Naive thymus-derived CD8-positive, alpha-beta T cell (primary cell): ENCODE results near the gene DDX17. TPM values are rescaled to one million over a fixed set of nuclear protein-coding genes. Genes with fewer than 3 reads are reported as not detected.

Experiments used
- ATAC-seq, 2 donors: fragments of 150-1000 bp; cut with Tn5 transposase in 1 of 2; sonication (Bioruptor Pico), chemical (Tn5 transposase) in 1 of 2; 1 replicate in 1 of 2; 2 replicates in 1 of 2; pipeline ENCODE4 v1.10.0; 2021; ENCODE audit warnings: mild to moderate bottlenecking in 2 of 2, moderate library complexity in 2 of 2
- POLR2A ChIA-PET: fragments of 350-600 bp; sonication (Branson Sonifier 250); formaldehyde crosslinking; loops from one replicate; lab custom pipeline; 2021; ENCODE audit warnings: antibody characterized with exemption; lab: Charles Lee
- DNase-seq, 10 donors: peaks; one replicate each; pipeline versions ENCODE4 v3.0.0 to v3.0.0-alpha.2; 2020 to 2022
- H3K27ac Mint-ChIP-seq, 10 donors: one replicate each; pipeline ENCODE4 v1.8.0; 2020 to 2022; ENCODE audit warnings: mild to moderate bottlenecking in 10 of 10, mixed read lengths in 10 of 10, moderate library complexity in 4 of 10, inconsistent platforms in 1 of 10
- H3K27me3 Mint-ChIP-seq, 5 donors: one replicate each; pipeline ENCODE4 v1.8.0; 2021 to 2022; ENCODE audit warnings: mixed read lengths in 5 of 5
- H3K36me3 Mint-ChIP-seq, 3 donors: one replicate each; pipeline ENCODE4 v1.8.0; 2020 to 2022; ENCODE audit warnings: mixed read lengths in 3 of 3, mild to moderate bottlenecking in 2 of 3, inconsistent platforms in 1 of 3
- H3K4me1 Mint-ChIP-seq, 4 donors: one replicate each; pipeline ENCODE4 v1.8.0; 2021 to 2022; ENCODE audit warnings: mixed read lengths in 4 of 4
- H3K4me3 Mint-ChIP-seq, 10 donors: one replicate each; pipeline ENCODE4 v1.8.0; 2020 to 2022; ENCODE audit warnings: mild to moderate bottlenecking in 10 of 10, mixed read lengths in 10 of 10, moderate library complexity in 6 of 10, inconsistent platforms in 1 of 10
- H3K9me3 Mint-ChIP-seq, 9 donors: one replicate each; pipeline ENCODE4 v1.8.0; 2020 to 2022; ENCODE audit warnings: mixed read lengths in 9 of 9, mild to moderate bottlenecking in 3 of 9, inconsistent platforms in 1 of 9, moderate library complexity in 1 of 9
- polyA plus RNA-seq, 3 donors: library from polyadenylated mRNA; unstranded; fragments of 300-500 nt; fragmentation: Illumina TruSeq; gene quantifications; one replicate each; pipeline ENCODE4 v1.2.3, GENCODE V29; 2021
- total RNA-seq, 8 experiments: library from RNA in 2 of 8; stranded (reverse) in 2 of 8; gene quantifications; one replicate each; pipeline ENCODE4 v1.2.3 and lab custom pipeline; 2021 to 2026

DDX17 gene
- total and polyA plus RNA-seq, 5 experiments from 2014 or later = 27.3 to 1,044 (median 38.7) TPM

GRCh38 chr22:38452373-38453065 is 53.6 kb downstream of the DDX17 start:
- Mint-ChIP-seq H3K27ac (no peak overlapping the region), H3K4me1 (peaks cover 11 to 19% (median 12%) of the 10 kb centered on the region in 4 donors), H3K4me3 (peak overlapping the region in 2 of 10 donors; percentile 34 to 49), H3K9me3 (peaks cover 0 to 3% (median 0%) of the 10 kb centered on the region in 9 donors), H3K36me3 (peaks cover 0 to 11% (median 0%) of the 10 kb centered on the region in 3 donors), H3K27me3 (peaks cover 35 to 75% (median 38%) of the 10 kb centered on the region in 5 donors)
- no peak for DNase-seq
- POLR2A ChIA-PET = interaction anchor here (0.6 kb wide), 1 partner anchor 62 kb away, joined by 8 read pairs; no protein-coding TSS in a partner anchor
- ATAC-seq = no peak

DNA sequence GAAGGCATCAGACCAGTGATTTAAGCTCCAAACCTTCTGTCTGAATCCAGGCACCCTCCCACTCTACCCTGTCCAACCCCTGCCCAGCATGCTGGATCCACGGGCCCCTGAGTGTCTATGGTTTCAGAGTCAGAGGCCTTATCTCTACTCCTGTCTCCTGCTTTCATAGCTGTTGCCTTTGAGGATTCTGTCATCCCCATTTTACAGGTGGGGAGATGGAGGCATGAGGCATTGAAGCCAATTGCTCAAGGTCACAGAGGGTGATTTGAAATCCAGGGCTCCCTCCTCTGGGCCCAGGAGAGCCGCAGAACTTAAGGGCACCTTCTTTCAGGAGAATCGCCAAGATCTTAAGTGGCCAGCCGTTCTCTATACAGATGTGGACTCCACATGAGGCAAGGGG is 54.2 kb downstream of the DDX17 start:
- H3K27ac Mint-ChIP-seq = no peak overlapping the region
- H3K36me3 Mint-ChIP-seq = peaks cover 0 to 10% (median 0%) of the 10 kb centered on the region in 3 donors
- H3K4me1 Mint-ChIP-seq = peaks cover 8 to 16% (median 10%) of the 10 kb centered on the region in 4 donors
- H3K4me3 Mint-ChIP-seq = no peak overlapping the region
- peaks cover 28 to 69% (median 31%) of the 10 kb centered on the region in 5 donors for H3K27me3 Mint-ChIP-seq
- ATAC-seq = no peak
- no peak for DNase-seq
- POLR2A ChIA-PET = no interaction called here
- peaks cover 0 to 1% (median 0%) of the 10 kb centered on the region in 9 donors for H3K9me3 Mint-ChIP-seq

- Mint-ChIP-seq H3K27ac (no peak overlapping the region), H3K4me1 (peaks cover 5 to 11% (median 7%) of the 10 kb centered on the region in 4 donors), H3K9me3 (no peaks in the 10 kb centered on the region), H3K4me3 (no peak overlapping the region), H3K36me3 (peaks cover 0 to 5% (median 0%) of the 10 kb centered on the region in 3 donors), H3K27me3 (peaks cover 24 to 64% (median 27%) of the 10 kb centered on the region in 5 donors)
- POLR2A ChIA-PET = no interaction called here
- ATAC-seq = no peak
- DNase-seq = peak in 1 of 10 donors; percentile 57
Observed at GRCh38 chr22:38451404-38451803, 54.7 kb downstream of the DDX17 start.

DNA sequence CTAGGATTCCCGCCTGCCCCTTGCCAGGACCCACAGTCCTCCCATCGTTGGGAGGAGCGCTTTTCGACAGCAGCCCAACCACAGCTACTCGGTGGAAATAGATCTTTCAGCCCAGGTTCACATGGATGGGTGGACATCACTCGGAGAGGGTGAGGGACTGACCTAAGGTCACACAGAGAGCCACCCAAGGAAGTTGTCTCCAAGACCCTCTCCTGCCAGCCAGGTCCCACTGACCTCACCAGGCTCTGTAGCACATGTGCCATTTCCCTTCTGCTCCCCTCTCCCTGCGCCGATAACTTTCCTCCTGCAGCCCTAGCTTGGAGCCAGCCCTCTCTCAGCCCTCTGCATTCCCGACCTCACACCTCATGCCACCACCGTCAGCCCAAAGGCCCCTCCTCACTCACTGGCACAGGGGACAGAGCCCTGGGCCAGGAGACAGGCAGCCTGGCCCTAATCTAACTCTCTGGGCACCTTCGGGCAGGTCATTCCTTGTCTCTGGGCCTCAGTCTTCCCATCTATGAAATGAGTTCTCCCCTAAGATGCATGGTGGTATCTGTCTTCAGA is 55.8 kb downstream of the DDX17 start:
- ATAC-seq (no peak), DNase-seq (peak in 1 of 10 donors; percentile 43)
- H3K27me3 Mint-ChIP-seq = peaks cover 22 to 60% (median 28%) of the 10 kb centered on the region in 5 donors
- POLR2A ChIA-PET = no interaction called here
- H3K4me3 Mint-ChIP-seq = no peak overlapping the region
- peaks cover 0 to 3% (median 0%) of the 10 kb centered on the region in 3 donors for H3K36me3 Mint-ChIP-seq
- no peak overlapping the region for H3K27ac Mint-ChIP-seq
- H3K4me1 Mint-ChIP-seq = peaks cover 4 to 9% (median 6%) of the 10 kb centered on the region in 4 donors
- no peaks in the 10 kb centered on the region for H3K9me3 Mint-ChIP-seq

GRCh38 chr22:38449776-38450175 is 56.3 kb downstream of the DDX17 start:
- no peak overlapping the region for H3K27ac Mint-ChIP-seq
- H3K27me3 Mint-ChIP-seq = peaks cover 22 to 60% (median 28%) of the 10 kb centered on the region in 5 donors
- H3K4me1 Mint-ChIP-seq = peaks cover 4 to 9% (median 6%) of the 10 kb centered on the region in 4 donors
- no peaks in the 10 kb centered on the region for H3K9me3 Mint-ChIP-seq
- no peak for ATAC-seq
- H3K4me3 Mint-ChIP-seq = no peak overlapping the region
- peaks cover 0 to 3% (median 0%) of the 10 kb centered on the region in 3 donors for H3K36me3 Mint-ChIP-seq
- POLR2A ChIA-PET = no interaction called here
- DNase-seq = no peak

GRCh38 chr22:38448945-38449745 is 57.0 kb downstream of the DDX17 start:
- Mint-ChIP-seq H3K27ac (peak overlapping the region in 1 of 10 donors; percentile 30), H3K9me3 (no peaks in the 10 kb centered on the region), H3K4me3 (no peak overlapping the region), H3K36me3 (no peaks in the 10 kb centered on the region), H3K4me1 (peaks cover 0 to 4% (median 2%) of the 10 kb centered on the region in 4 donors), H3K27me3 (peaks cover 18 to 54% (median 24%) of the 10 kb centered on the region in 5 donors)
- POLR2A ChIA-PET = no interaction called here
- ATAC-seq (no peak), DNase-seq (peak in 1 of 10 donors; percentile 49)

DNA sequence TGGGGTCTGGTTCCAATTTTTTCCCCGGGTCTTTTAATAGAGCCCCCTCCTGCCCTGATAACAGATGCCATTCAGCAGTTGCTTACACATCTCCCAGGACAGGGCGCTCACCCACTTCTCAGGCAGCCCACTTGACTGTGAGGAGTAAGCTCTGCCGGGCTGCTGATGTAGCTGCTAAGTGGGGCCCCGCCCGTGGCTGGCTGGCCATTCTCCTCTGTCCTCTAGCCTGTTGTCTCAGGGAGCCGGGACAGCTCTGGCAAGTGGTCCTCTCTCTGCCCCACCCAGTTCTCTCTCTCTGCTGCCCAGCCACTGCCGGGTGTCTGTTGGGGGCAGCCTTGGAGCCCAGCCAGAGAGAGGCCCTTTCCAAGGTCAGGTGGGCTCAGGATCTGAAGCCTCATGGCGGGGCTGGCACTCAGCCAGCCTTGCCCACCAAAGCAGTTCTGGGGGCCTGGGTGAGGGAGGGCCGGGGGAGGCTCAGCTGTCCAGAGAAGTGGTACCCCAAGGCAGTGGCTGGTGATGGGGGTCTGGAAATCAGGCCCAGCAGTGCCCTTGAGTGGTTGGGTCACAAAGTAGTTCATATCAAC is 60.0 kb downstream of the DDX17 start:
- Mint-ChIP-seq H3K27ac (no peak overlapping the region), H3K4me1 (peaks cover 0 to 4% (median 0%) of the 10 kb centered on the region in 4 donors), H3K9me3 (no peaks in the 10 kb centered on the region), H3K36me3 (no peaks in the 10 kb centered on the region), H3K27me3 (peaks cover 7 to 24% (median 11%) of the 10 kb centered on the region in 5 donors), H3K4me3 (no peak overlapping the region)
- no peak for ATAC-seq
- POLR2A ChIA-PET = no interaction called here
- peak in 1 of 10 donors; percentile 58 for DNase-seq

- H3K4me1 Mint-ChIP-seq = peaks cover 0 to 4% (median 0%) of the 10 kb centered on the region in 4 donors
- no peaks in the 10 kb centered on the region for H3K9me3 Mint-ChIP-seq
- POLR2A ChIA-PET = no interaction called here
- H3K36me3 Mint-ChIP-seq = no peaks in the 10 kb centered on the region
- H3K27ac Mint-ChIP-seq = no peak overlapping the region
- H3K4me3 Mint-ChIP-seq = no peak overlapping the region
- H3K27me3 Mint-ChIP-seq = peaks cover 1 to 11% (median 5%) of the 10 kb centered on the region in 5 donors
- ATAC-seq (no peak), DNase-seq (no peak)
Observed at GRCh38 chr22:38444783-38445182, 61.3 kb downstream of the DDX17 start.

DNA sequence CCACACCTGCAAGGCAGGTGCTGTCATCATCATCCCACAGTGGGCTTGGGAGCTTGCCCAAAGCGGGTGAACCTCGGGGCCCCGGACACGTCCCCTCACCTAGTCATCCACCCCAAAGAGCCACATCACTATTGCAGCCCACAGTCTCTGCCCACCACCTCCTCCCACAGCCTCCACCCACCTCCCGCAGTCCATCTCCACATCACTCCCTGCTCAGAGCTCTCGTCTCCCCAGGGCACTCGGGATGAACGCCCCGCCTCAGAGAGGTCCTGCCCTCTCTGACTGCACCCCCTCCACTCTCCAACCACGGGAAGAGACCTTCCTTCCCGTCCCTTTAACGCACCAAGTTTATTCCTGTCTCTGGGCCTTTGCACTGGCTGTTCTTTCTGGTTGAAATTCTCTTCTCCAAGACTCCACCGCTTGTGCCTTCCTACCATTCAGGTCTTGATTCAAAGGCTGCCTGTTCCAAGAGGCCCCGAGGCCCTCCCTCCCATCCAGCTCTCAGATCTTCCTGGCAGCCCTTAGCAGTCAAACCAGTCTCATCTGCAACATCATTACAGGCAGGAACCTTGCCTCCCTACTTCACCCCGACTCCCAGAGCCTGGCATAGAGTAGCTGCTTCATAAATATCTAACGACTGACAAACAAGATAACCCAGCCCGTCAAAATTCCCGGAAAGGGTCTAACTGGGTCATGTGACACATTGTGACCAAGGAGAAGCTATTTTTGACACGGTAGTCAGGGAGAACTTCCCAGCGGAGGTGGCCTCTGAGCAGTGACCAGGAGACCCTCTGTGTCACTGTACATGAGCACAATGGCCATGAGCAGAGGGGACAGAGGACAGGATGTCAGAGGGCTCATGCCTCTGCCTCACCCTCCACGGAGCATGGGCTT is 62.2 kb downstream of the DDX17 start:
- Mint-ChIP-seq H3K4me3 (no peak overlapping the region), H3K4me1 (peaks cover 0 to 4% (median 0%) of the 10 kb centered on the region in 4 donors), H3K9me3 (no peaks in the 10 kb centered on the region), H3K27ac (peak overlapping the region in 2 of 10 donors; percentile 53 to 59), H3K36me3 (no peaks in the 10 kb centered on the region), H3K27me3 (peaks cover 0 to 5% (median 2%) of the 10 kb centered on the region in 5 donors)
- POLR2A ChIA-PET = no interaction called here
- DNase-seq (peak in 1 of 10 donors; percentile 47), ATAC-seq (no peak)

DNA sequence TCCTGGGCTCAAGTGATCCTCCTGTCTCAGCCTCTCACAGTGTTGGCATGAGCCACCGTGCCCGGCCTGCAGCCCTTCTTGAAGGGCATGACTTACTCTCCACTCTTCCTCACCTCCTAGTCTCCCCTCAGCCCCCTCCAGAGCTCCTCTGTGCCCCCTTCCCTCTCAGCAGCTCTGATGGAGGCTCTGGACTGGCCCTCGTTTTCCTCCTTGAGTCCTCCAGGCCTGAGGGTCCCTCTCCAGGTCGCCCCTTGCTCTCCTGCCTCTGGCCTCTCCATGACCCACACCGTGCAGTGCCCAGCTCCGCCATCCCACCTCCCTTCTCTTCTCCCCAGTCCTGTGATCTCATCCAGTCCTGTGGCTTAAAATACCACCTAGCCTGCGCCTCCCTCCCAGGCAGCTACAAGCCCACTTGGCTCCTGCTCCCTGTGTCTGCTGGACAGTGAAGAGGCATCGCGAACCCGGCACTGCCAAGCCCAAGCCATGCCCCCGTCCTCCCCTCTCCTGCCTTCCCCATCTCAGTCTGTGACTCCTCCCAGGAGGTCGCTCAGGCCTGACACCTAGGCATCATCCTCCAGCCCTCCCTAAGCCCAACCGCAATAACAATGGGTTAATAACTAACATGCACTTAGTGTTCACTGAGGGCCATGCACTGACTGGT is 63.0 kb downstream of the DDX17 start:
- peaks cover 0 to 5% (median 1%) of the 10 kb centered on the region in 5 donors for H3K27me3 Mint-ChIP-seq
- ATAC-seq (no peak), DNase-seq (peak in 1 of 10 donors; percentile 55)
- POLR2A ChIA-PET = no interaction called here
- no peak overlapping the region for H3K4me3 Mint-ChIP-seq
- H3K36me3 Mint-ChIP-seq = no peaks in the 10 kb centered on the region
- peak overlapping the region in 3 of 10 donors; percentile 47 to 53 (median 53) for H3K27ac Mint-ChIP-seq
- no peaks in the 10 kb centered on the region for H3K9me3 Mint-ChIP-seq
- peaks cover 0 to 4% (median 0%) of the 10 kb centered on the region in 4 donors for H3K4me1 Mint-ChIP-seq

DNA sequence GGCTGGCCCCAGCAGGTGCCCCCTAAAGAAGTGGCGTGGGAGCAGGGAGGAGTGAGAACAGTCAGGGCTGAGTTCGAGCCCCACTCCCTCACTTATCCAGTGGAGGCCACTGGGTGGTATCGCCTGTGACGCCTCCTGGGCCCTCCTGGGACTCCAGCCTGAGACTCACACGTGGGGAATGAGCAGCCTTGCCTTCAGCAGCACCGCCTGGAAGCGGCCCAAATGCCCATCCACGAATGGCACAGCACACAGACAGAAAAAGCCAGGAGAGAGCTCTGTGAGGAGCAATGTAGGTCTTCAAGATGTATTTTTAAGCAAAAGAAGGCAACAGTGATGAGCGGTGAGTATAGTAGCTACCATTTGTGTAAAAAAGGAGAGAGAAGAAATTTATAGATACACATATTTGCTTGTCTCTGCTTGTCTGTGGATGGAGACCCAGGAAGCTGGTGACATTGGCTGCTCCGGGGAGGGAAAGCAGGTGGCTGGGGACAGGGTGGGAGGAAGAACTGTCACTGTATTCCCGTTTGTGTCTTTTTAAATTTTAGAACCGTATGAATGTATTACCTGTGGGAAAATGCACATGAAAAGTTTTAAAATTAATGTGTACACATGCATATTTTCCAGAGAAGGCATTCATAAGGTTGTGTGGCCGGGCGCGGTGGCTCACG is 64.4 kb downstream of the DDX17 start:
- Mint-ChIP-seq H3K4me3 (no peak overlapping the region), H3K9me3 (no peaks in the 10 kb centered on the region), H3K27ac (peak overlapping the region in 1 of 10 donors; percentile 49), H3K27me3 (peaks cover 0 to 5% (median 1%) of the 10 kb centered on the region in 5 donors), H3K36me3 (no peaks in the 10 kb centered on the region), H3K4me1 (peaks cover 0 to 4% (median 0%) of the 10 kb centered on the region in 4 donors)
- POLR2A ChIA-PET = no interaction called here
- DNase-seq (peak in 1 of 10 donors; percentile 50), ATAC-seq (no peak)
